Gastroesophageal sphincter (tissue), 4 donors: Measurements from ENCODE around the gene RIMBP2. TPM values are rescaled to one million over a fixed set of nuclear protein-coding genes. Genes with fewer than 3 reads are reported as not detected.

Experiments used
- ATAC-seq: fragments of 150-250 bp; one replicate; pipeline ENCODE4 v1.9.1; 2016; ENCODE audit warnings: mild to moderate bottlenecking, moderate library complexity
- H3K27ac ChIP-seq, 4 donors: fragments of 200-600 bp; sonication (generic) in 3 of 4; 1 replicate in 3 of 4; 2 replicates in 1 of 4; pipeline ENCODE4 v1.5.1; 2016 to 2019
- H3K27me3 ChIP-seq: fragments of 200-600 bp; sonication (generic); one replicate; pipeline ENCODE4 v1.5.1; 2019
- H3K36me3 ChIP-seq, 2 donors: fragments of 200-600 bp; sonication (generic); one replicate each; pipeline ENCODE4 v1.5.1; 2019; ENCODE audit warnings: control low read depth in 1 of 2
- H3K4me1 ChIP-seq, 3 donors: fragments of 200-600 bp; sonication (generic); 1 replicate in 2 of 3; 2 replicates in 1 of 3; pipeline ENCODE4 v1.5.1; 2016 to 2019; ENCODE audit warnings: control low read depth in 2 of 3
- H3K4me3 ChIP-seq, 2 donors: fragments of 200-600 bp; sonication (generic); one replicate each; pipeline ENCODE4 v1.5.1; 2019; ENCODE audit warnings: mild to moderate bottlenecking in 1 of 2, moderate library complexity in 1 of 2
- H3K9me3 ChIP-seq, 3 donors: fragments of 200-600 bp; sonication (generic); one replicate each; pipeline ENCODE4 v1.5.1; 2017 to 2019; ENCODE audit warnings: control low read depth in 2 of 3
- CTCF ChIP-seq, 4 experiments: fragments of 200-600 bp in 2 of 4; fragments of 450-650 bp in 2 of 4; sonication (generic) in 1 of 4; IDR thresholded peaks; one replicate each; pipeline ENCODE4 v1.5.1; 2017 to 2019; ENCODE audit warnings: antibody characterized with exemption in 4 of 4, mild to moderate bottlenecking in 2 of 4, moderate library complexity in 2 of 4
- EP300 ChIP-seq: sonication (generic); formaldehyde crosslinking; IDR thresholded peaks from one replicate; pipeline ENCODE4 v1.6.1; 2017; ENCODE audit warnings: antibody characterized with exemption, mild to moderate bottlenecking
- POLR2A ChIP-seq, 2 donors: fragments of 450-650 bp; IDR thresholded peaks; one replicate each; pipeline ENCODE4 v1.6.1; 2017; ENCODE audit warnings: antibody characterized with exemption in 2 of 2, mild to moderate bottlenecking in 2 of 2, moderate library complexity in 1 of 2
- POLR2AphosphoS5 ChIP-seq: sonication (generic); formaldehyde crosslinking; IDR thresholded peaks from one replicate; pipeline ENCODE4 v1.6.1; 2017; ENCODE audit warnings: antibody characterized with exemption
- WGBS, 2 donors: methylation state at CpG; one replicate each; pipeline ENCODE4 v1.1.5; 2018; ENCODE audit warnings: low coverage in 1 of 2; 5-methylcytosine and 5-hydroxymethylcytosine counted together
- total RNA-seq, 4 donors: library from RNA; depleted of rRNA; stranded (reverse); fragments of >200 nt; gene quantifications; one replicate each; pipeline ENCODE4 v1.1.0, GENCODE V29; 2016

The RIMBP2 gene
- total RNA-seq, 4 donors from 2014 or later = 0.42 to 1.1 (median 0.60) TPM

GRCh38 chr12:130509454-130509853 is 206.6 kb downstream of the RIMBP2 start:
- 78% methylated on average over 3 of the region's 5 CpGs; no CpG with 5 or more reads in 1 of the 2 donors for WGBS, 2 donors

GRCh38 chr12:130508847-130509246 is 207.3 kb downstream of the RIMBP2 start:
- Histone ChIP-seq H3K4me1 (no peaks in the 10 kb centered on the region), H3K27ac (no peak overlapping the region), H3K27me3 (peaks cover 18% of the 10 kb centered on the region), H3K4me3 (no peak overlapping the region), H3K36me3 (no peaks in the 10 kb centered on the region), H3K9me3 (no peaks in the 10 kb centered on the region)
- TF ChIP-seq POLR2AphosphoS5 (no peak), CTCF (IDR thresholded peaks at IDR 0.05) (no peak), POLR2A (IDR thresholded peaks at IDR 0.05) (no peak), EP300 (no peak)
- no peak for ATAC-seq
- WGBS, 2 donors = 57 to 80% methylated on average over 1 of the region's 6 CpGs

More at GRCh38 chr12:130509454-130509853, 206.6 kb downstream of the RIMBP2 start:
- Histone ChIP-seq H3K27ac (no peak overlapping the region), H3K4me1 (no peaks in the 10 kb centered on the region), H3K4me3 (no peak overlapping the region), H3K36me3 (no peaks in the 10 kb centered on the region), H3K27me3 (peaks cover 23% of the 10 kb centered on the region), H3K9me3 (no peaks in the 10 kb centered on the region)
- TF ChIP-seq POLR2AphosphoS5 (no peak), CTCF (IDR thresholded peaks at IDR 0.05) (no peak), POLR2A (IDR thresholded peaks at IDR 0.05) (no peak)
- no peak for ATAC-seq

- Histone ChIP-seq H3K27ac (no peak overlapping the region), H3K4me1 (no peaks in the 10 kb centered on the region), H3K27me3 (peaks cover 16% of the 10 kb centered on the region), H3K9me3 (no peaks in the 10 kb centered on the region), H3K4me3 (no peak overlapping the region), H3K36me3 (no peaks in the 10 kb centered on the region)
- WGBS, 2 donors = 60 to 76% methylated on average over 2 to 4 of the region's 5 CpGs
- TF ChIP-seq POLR2A (IDR thresholded peaks at IDR 0.05) (no peak), EP300 (no peak), POLR2AphosphoS5 (no peak), CTCF (IDR thresholded peaks at IDR 0.05) (no peak)
- ATAC-seq = no peak
These were observed 207.8 kb downstream of the RIMBP2 start for GRCh38 chr12:130508318-130508717.

GRCh38 chr12:130506844-130507243 is 209.3 kb downstream of the RIMBP2 start:
- no peak for ATAC-seq
- Histone ChIP-seq H3K27ac (no peak overlapping the region), H3K4me3 (no peak overlapping the region), H3K36me3 (no peaks in the 10 kb centered on the region), H3K9me3 (no peaks in the 10 kb centered on the region), H3K4me1 (no peaks in the 10 kb centered on the region), H3K27me3 (peaks cover 17% of the 10 kb centered on the region)
- TF ChIP-seq POLR2AphosphoS5 = no peak
- TF ChIP-seq POLR2A (IDR thresholded peaks at IDR 0.05) = no peak
- TF ChIP-seq CTCF (IDR thresholded peaks at IDR 0.05) = no peak
- no peak for TF ChIP-seq EP300
- WGBS, 2 donors = 76 to 78% methylated on average over 2 to 4 of the region's 4 CpGs

GRCh38 chr12:130504840-130505175 is 211.3 kb downstream of the RIMBP2 start:
- no peak for TF ChIP-seq CTCF (IDR thresholded peaks at IDR 0.05)
- no peak for TF ChIP-seq EP300
- no peak for TF ChIP-seq POLR2A (IDR thresholded peaks at IDR 0.05)
- no peak for TF ChIP-seq POLR2AphosphoS5
- Histone ChIP-seq H3K36me3 (no peaks in the 10 kb centered on the region), H3K4me1 (no peaks in the 10 kb centered on the region), H3K4me3 (no peak overlapping the region), H3K27ac (no peak overlapping the region), H3K27me3 (peaks cover 8% of the 10 kb centered on the region), H3K9me3 (no peaks in the 10 kb centered on the region)
- ATAC-seq = no peak
- WGBS, 2 donors = 30 to 64% methylated on average over 2 to 5 of the region's 5 CpGs
